ENCODE measurements around the gene EPS15.
A peak's percentile ranks its signal among the peaks of the same experiment; 100 is the strongest.

Gene EPS15

DNA sequence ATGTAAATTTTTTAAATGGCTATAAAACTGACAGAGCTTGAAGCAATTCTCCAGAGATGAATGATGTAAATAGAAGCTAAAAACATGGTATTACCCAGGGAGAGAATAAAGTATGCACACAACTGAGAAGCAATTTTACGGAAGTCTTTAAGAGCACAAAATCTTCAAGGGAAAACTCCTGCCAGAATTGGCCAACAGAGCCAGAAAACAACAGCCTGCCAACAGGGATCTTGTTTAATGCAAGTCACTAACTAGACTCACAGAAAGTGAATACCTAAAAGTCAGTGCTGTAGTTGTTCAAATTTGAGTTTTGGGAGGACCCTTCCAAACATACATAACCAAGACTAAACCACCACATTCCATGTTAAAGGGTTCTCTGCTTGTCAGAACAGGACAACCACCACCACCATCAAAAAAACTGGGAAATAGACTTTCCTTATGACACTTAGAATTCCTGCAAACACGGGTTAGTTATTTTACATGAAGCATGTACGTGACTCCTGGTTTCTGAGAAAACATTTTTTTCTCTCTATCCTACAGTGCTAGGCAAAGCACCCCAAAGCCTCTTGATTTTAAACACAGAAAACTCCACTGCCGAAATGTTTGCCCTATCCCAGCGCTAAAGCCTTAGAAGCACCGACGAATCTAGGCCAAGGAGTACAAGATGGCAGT, 1.6 kb downstream of the EPS15 start:
- Histone ChIP-seq H3K4me3 (ENCODE audit: low read depth, low read length) (peak overlapping the region; percentile 71), H3K27ac (peak overlapping the region; percentile 84)
- TF ChIP-seq, protein P1, sequence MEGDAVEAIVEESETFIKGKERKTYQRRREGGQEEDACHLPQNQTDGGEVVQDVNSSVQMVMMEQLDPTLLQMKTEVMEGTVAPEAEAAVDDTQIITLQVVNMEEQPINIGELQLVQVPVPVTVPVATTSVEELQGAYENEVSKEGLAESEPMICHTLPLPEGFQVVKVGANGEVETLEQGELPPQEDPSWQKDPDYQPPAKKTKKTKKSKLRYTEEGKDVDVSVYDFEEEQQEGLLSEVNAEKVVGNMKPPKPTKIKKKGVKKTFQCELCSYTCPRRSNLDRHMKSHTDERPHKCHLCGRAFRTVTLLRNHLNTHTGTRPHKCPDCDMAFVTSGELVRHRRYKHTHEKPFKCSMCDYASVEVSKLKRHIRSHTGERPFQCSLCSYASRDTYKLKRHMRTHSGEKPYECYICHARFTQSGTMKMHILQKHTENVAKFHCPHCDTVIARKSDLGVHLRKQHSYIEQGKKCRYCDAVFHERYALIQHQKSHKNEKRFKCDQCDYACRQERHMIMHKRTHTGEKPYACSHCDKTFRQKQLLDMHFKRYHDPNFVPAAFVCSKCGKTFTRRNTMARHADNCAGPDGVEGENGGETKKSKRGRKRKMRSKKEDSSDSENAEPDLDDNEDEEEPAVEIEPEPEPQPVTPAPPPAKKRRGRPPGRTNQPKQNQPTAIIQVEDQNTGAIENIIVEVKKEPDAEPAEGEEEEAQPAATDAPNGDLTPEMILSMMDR (IDR thresholded peaks at IDR 0.05; ENCODE audit: low read depth, low read length): no peak

DNA sequence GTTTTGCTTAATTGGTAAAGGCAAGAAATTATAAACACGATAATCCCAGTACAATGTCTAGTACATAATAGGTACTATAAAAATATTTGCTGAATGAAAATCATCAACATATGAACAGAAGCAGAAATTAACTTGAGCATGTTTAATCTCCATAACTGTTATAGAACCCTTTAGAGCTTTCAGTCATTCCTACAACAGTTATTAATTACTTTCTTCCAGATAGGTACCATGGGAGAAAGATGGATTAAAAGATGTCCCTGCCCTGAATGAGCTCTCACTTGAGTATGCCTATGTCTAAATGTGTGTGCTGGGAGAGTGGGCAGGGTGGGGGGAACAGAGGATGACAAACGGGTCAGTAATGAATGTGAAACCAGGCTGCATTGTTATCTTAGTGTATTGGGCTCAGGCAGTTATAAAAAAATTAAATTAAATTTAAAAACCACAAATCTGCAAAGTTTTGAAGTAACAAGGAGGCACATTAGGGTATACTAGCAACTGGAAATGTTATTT, 2.4 kb downstream of the EPS15 start:
- DNase-seq: no peak
- Histone ChIP-seq H3K27me3 (ENCODE audit: insufficient read depth, low read depth, severe bottlenecking) (no peaks in the 10 kb centered on the region), H3K4me3 (ENCODE audit: low read depth, low read length) (no peak overlapping the region), H3K27ac (no peak overlapping the region), H3K9me3 (ENCODE audit: severe bottlenecking) (peaks cover 4% of the 10 kb centered on the region), H3K36me3 (no peaks in the 10 kb centered on the region)
- TF ChIP-seq, protein P1 (IDR thresholded peaks at IDR 0.05; ENCODE audit: low read depth, low read length): no peak

More for the DNA sequence above, 1.6 kb downstream of the EPS15 start:
- peaks cover 4% of the 10 kb centered on the region for H3K9me3 ChIP-seq (ENCODE audit: severe bottlenecking)
- no peak for DNase-seq
- H3K27me3 ChIP-seq (ENCODE audit: insufficient read depth, low read depth, severe bottlenecking): no peaks in the 10 kb centered on the region
- no peaks in the 10 kb centered on the region for H3K36me3 ChIP-seq

DNA sequence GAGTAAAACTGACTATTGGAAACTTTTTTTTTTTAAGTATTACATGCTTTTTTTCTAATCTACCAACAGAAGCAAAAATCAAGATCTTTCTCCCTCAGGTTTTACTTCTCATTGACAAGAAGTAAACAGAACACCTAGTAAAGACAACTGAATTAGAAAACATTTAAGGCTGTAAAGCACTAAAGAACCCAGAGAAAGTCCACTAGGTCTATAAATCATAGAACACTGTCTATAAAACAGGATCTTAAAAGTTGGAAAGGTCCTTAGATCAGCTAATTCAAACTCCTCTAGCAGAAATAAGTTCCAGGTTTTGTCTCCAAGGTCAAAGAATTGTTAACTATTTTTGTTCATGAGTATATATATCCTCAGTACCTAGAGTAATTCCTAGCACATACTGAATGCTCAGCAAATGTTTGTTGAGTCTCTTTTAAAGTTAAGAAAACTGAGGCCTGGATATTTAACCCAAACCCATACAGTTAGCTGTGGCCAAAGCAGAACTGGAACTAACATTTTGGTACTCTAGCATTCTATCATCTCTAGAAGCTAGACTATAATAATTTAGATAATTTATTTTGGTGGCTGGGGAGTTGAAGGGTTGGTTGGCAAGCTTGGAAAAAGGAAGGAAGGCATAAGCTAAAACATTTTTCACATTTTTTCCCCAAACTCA, 3.0 kb downstream of the EPS15 start:
- Histone ChIP-seq H3K9me3 (ENCODE audit: severe bottlenecking) (peaks cover 4% of the 10 kb centered on the region), H3K36me3 (no peaks in the 10 kb centered on the region), H3K27ac (no peak overlapping the region), H3K27me3 (ENCODE audit: insufficient read depth, low read depth, severe bottlenecking) (no peaks in the 10 kb centered on the region), H3K4me3 (ENCODE audit: low read depth, low read length) (no peak overlapping the region)
- TF ChIP-seq, protein P1 (IDR thresholded peaks at IDR 0.05; ENCODE audit: low read depth, low read length): no peak
- DNase-seq: no peak

DNA sequence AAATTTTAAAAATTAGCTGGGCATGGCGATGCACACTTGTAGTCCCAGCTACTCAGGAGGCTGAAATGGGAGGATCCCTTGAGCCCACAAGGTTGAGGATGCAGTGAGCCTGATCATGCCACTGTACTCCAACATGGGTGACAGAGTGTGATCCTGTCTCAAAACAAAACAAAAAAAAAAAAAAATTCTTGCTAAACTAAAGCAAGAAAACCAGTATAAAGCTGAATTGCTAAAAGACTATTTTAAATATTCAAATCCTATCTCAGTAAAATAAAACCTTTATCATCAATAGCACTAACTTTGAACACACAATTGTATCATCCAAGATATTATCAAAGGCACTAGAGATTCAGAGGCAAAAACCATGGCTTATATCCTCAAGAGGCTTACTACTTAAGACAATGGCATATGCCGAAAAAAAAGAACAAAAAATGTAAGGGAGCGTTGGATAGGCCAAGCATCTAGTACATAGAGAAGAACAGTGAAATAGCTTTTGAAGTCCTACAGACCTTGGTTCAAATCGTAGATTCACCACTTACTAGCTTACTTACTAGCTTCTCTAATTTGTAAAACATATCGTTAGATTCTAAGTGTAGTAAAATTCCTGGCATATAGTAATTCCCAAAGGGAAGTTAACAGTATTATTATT, 3.6 kb downstream of the EPS15 start:
- no peaks in the 10 kb centered on the region for H3K36me3 ChIP-seq
- DNase-seq: no peak
- no peak overlapping the region for H3K4me3 ChIP-seq (ENCODE audit: low read depth, low read length)
- peaks cover 4% of the 10 kb centered on the region for H3K9me3 ChIP-seq (ENCODE audit: severe bottlenecking)
- H3K27ac ChIP-seq: no peak overlapping the region
- TF ChIP-seq, protein P1 (IDR thresholded peaks at IDR 0.05; ENCODE audit: low read depth, low read length): no peak
- no peaks in the 10 kb centered on the region for H3K27me3 ChIP-seq (ENCODE audit: insufficient read depth, low read depth, severe bottlenecking)

DNA sequence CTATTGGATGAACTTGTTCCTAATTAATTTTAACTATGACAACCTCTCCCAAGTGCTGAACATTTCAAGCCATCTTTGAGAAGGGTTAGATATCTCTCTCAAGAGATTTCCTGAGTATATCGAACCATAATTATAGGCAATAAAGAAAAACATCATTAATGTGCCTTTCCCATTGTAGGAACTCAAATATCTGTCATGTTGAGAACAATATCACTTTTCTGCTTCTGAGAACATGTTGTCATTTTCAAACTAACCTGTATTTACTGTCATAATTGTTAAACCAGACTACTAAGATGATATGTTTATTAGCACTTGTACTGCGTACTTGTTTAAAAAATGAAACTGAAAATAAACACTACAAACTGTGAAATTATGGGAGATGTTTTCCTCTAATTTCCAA, 4.3 kb downstream of the EPS15 start:
- TF ChIP-seq, protein P1 (IDR thresholded peaks at IDR 0.05; ENCODE audit: low read depth, low read length): no peak
- no peak overlapping the region for H3K4me3 ChIP-seq (ENCODE audit: low read depth, low read length)
- peaks cover 4% of the 10 kb centered on the region for H3K9me3 ChIP-seq (ENCODE audit: severe bottlenecking)
- no peak for DNase-seq
- H3K27me3 ChIP-seq (ENCODE audit: insufficient read depth, low read depth, severe bottlenecking): no peaks in the 10 kb centered on the region
- H3K36me3 ChIP-seq: no peaks in the 10 kb centered on the region
- no peak overlapping the region for H3K27ac ChIP-seq

Measured in WERI-Rb-1 (cell line).